Uterus (tissue), 4 donors: ENCODE data around the gene PITRM1. TPM values are rescaled to one million over a fixed set of nuclear protein-coding genes. Genes with fewer than 3 reads are reported as not detected.
"Not testable (repeated sequence)": the region's sequence is repeated elsewhere in the genome, so short reads cannot be mapped to it uniquely, and the experiment has no call there.

ENCODE experiments used
- DNase-seq, 2 donors: peaks; one replicate each; pipeline ENCODE4 v3.0.0-alpha.2; 2019 to 2020
- H3K27ac ChIP-seq, 2 donors: fragments of 200-600 bp; sonication (generic); 1 replicate in 1 of 2; 2 replicates in 1 of 2; pipeline ENCODE4 v1.5.1; 2016 to 2018
- H3K27me3 ChIP-seq, 2 donors: fragments of 200-600 bp; sonication (generic); one replicate each; pipeline ENCODE4 v1.5.1; 2018 to 2019; ENCODE audit warnings: control low read depth in 1 of 2
- H3K36me3 ChIP-seq, 2 donors: fragments of 200-600 bp; sonication (generic); one replicate each; pipeline ENCODE4 v1.5.1; 2019; ENCODE audit warnings: control low read depth in 1 of 2
- H3K4me1 ChIP-seq, 2 donors: fragments of 200-600 bp; sonication (generic); one replicate each; pipeline ENCODE4 v1.5.1; 2018 to 2019; ENCODE audit warnings: control low read depth in 1 of 2
- H3K4me3 ChIP-seq, 2 donors: fragments of 200-600 bp; sonication (generic); 1 replicate in 1 of 2; 2 replicates in 1 of 2; pipeline ENCODE4 v1.5.1; 2018 to 2019; ENCODE audit warnings: mild to moderate bottlenecking in 1 of 2
- H3K9me3 ChIP-seq, 2 donors: fragments of 200-600 bp; sonication (generic); one replicate each; pipeline ENCODE4 v1.5.1; 2019; ENCODE audit warnings: control low read depth in 1 of 2
- CTCF ChIP-seq, 4 experiments: fragments of 200-600 bp in 2 of 4; fragments of 450-650 bp in 2 of 4; sonication (generic) in 2 of 4; IDR thresholded peaks; one replicate each; pipeline ENCODE4 v1.5.1; 2016 to 2019; ENCODE audit warnings: antibody characterized with exemption in 4 of 4, mild to moderate bottlenecking in 2 of 4, moderate library complexity in 1 of 4
- POLR2A ChIP-seq, 2 donors: fragments of 450-650 bp; IDR thresholded peaks; one replicate each; pipeline ENCODE4 v1.6.1; 2016; ENCODE audit warnings: antibody characterized with exemption in 2 of 2, mild to moderate bottlenecking in 1 of 2, moderate library complexity in 1 of 2
- intact Hi-C: fragments of 100-400 bp; cut with DNase I; formaldehyde crosslinking; loops from one replicate; pipeline ENCODE4 v1.15.1; 2023; ENCODE audit warnings: low total_unique reads
- total RNA-seq, 4 donors: library from RNA; depleted of rRNA in 3 of 4; stranded (reverse); fragments of >200 nt in 3 of 4; gene quantifications; one replicate each; pipeline versions ENCODE4 v1.1.0 to v1.2.4, GENCODE V29; 2014 to 2023
- donor health status: DM: yes; HTN: yes; CAD: no.

PITRM1 gene
- total RNA-seq, 4 donors from 2014 or later = 37.4 to 100.0 (median 51.4) TPM

GRCh38 chr10:3172081-3172445, 519 bp downstream of the PITRM1 start:
- Histone ChIP-seq H3K4me1 (peaks cover 0 to 8% of the 10 kb centered on the region in 2 donors), H3K4me3 (peak overlapping the region; percentile 71 to 78), H3K36me3 (no peaks in the 10 kb centered on the region), H3K9me3 (no peaks in the 10 kb centered on the region), H3K27me3 (no peaks in the 10 kb centered on the region), H3K27ac (peak overlapping the region; percentile 74 to 90)
- DNase-seq = no peak
- intact Hi-C loops = no loop called here
- TF ChIP-seq CTCF (IDR thresholded peaks at IDR 0.05) = no peak
- no peak for TF ChIP-seq POLR2A (IDR thresholded peaks at IDR 0.05)

GRCh38 chr10:3171488-3171887, 1.1 kb downstream of the PITRM1 start:
- DNase-seq, H3K36me3 ChIP-seq, H3K9me3 ChIP-seq, intact Hi-C loops, H3K27me3 ChIP-seq, H3K4me1 ChIP-seq: not testable (repeated sequence)
- H3K4me3 ChIP-seq = peak overlapping the region; percentile 71 to 78
- peak overlapping the region; percentile 74 to 90 for H3K27ac ChIP-seq

DNA sequence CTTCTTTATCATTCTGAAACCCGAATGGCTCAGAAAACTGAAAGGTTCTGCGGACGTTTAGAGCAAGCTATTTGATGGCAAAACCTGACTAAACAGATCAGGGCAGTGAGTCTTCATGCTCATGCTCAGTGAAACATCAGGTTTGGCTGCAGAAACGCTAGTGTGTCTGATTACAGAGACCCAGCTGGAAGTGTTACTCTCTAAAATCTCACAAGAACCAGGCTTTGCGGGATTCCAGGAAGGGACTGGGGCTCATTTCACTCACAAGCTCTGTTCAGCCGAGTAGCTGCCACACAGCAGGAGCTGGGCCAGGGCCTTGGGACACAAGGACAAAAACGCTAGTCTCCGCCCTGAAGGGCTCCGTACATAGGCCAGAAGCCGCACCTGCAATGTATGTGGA, 2.9 kb downstream of the PITRM1 start:
- no peak for DNase-seq
- intact Hi-C loops = loop anchor here (10.0 kb wide), 1 partner anchor 95 kb away; no protein-coding TSS in a partner anchor
- TF ChIP-seq CTCF (IDR thresholded peaks at IDR 0.05) (no peak), POLR2A (IDR thresholded peaks at IDR 0.05) (no peak)
- no peaks in the 10 kb centered on the region for H3K27me3 ChIP-seq
- no peak overlapping the region for H3K27ac ChIP-seq
- peaks cover 0 to 8% of the 10 kb centered on the region in 2 donors for H3K4me1 ChIP-seq
- H3K36me3 ChIP-seq = no peaks in the 10 kb centered on the region
- no peaks in the 10 kb centered on the region for H3K9me3 ChIP-seq
- no peak overlapping the region for H3K4me3 ChIP-seq

GRCh38 chr10:3169271-3169670, 3.3 kb downstream of the PITRM1 start:
- no peak overlapping the region for H3K27ac ChIP-seq
- intact Hi-C loops = loop anchor here (10.0 kb wide), 1 partner anchor 94 kb away; no protein-coding TSS in a partner anchor
- DNase-seq = no peak
- no peaks in the 10 kb centered on the region for H3K27me3 ChIP-seq
- TF ChIP-seq CTCF (IDR thresholded peaks at IDR 0.05) = no peak
- no peak for TF ChIP-seq POLR2A (IDR thresholded peaks at IDR 0.05)
- H3K9me3 ChIP-seq = no peaks in the 10 kb centered on the region
- no peak overlapping the region for H3K4me3 ChIP-seq
- H3K4me1 ChIP-seq = peaks cover 0 to 8% of the 10 kb centered on the region in 2 donors
- no peaks in the 10 kb centered on the region for H3K36me3 ChIP-seq

- H3K4me3 ChIP-seq = no peak overlapping the region
- H3K4me1 ChIP-seq = peaks cover 0 to 8% of the 10 kb centered on the region in 2 donors
- H3K27ac ChIP-seq = no peak overlapping the region
- intact Hi-C loops = loop anchor here (10.0 kb wide), 1 partner anchor 93 kb away; no protein-coding TSS in a partner anchor
- TF ChIP-seq POLR2A (IDR thresholded peaks at IDR 0.05) (no peak), CTCF (IDR thresholded peaks at IDR 0.05) (no peak)
- no peak for DNase-seq
- H3K36me3 ChIP-seq = no peaks in the 10 kb centered on the region
- no peaks in the 10 kb centered on the region for H3K9me3 ChIP-seq
- no peaks in the 10 kb centered on the region for H3K27me3 ChIP-seq
These were observed 4.8 kb downstream of the PITRM1 start for GRCh38 chr10:3167611-3168330.
